ENCODE data around the gene GTPBP1. TPM values are rescaled to one million over a fixed set of nuclear protein-coding genes. Genes with fewer than 3 reads are reported as not detected.
A peak's percentile ranks its signal among the peaks of the same experiment; 100 is the strongest.

The GTPBP1 gene
- polyA plus RNA-seq, 1 experiment, result 29.3 TPM

DNA sequence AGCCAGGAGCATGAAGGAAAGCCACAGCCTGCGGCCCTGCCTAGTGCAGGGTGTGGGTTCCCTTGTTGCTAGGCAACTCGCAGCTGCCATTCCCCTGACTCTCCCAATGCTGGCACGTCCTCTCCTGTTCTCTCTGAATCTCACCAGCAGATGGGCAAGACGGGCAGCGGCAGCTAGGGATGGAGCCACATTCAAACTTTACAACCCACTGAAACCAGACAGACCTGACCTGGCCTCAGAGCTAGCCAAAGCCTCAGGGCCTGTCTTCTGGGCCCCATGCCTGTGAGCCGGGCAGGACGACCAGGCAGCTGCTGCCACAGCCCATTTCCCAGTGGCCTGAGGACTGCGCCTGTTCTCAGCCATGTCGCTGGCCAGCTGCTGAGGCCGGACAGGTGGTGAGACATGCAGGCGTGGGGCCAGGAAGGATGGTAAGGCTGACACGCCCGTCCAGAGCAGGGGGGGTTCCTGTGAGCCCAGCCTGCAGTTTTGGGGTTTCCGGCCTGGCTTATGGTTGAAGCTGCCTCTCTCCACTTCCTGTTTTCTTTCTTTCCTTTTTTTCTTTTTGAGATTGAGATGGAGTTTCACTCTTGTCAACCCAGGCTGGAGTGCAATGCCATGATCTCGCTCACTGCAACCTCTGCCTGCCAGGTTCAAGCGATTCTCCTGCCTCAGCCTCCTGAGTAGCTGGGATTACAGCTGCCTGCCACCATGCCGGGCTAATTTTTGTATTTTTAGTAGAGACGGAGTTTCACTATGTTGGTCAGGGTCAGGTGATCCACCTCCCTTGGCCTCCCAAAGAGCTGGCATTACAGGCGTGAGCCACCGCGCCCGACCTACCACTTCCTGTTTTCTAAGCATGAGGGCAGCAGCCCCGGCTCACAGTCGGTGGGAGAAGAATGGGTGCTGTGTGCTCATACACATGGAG lies 45.9 kb downstream of the GTPBP1 start:
- no peak overlapping the region for H3K27ac ChIP-seq (ENCODE audit: low read depth, low read length)
- no peak overlapping the region for H3K4me3 ChIP-seq (ENCODE audit: low read depth, low read length)
- POLR2A ChIA-PET, result no interaction called here
- no peaks in the 10 kb centered on the region for H3K27me3 ChIP-seq (ENCODE audit: control insufficient read depth, insufficient read depth, low read length)
- CTCF ChIA-PET, result interaction anchor here (1.8 kb wide), 1 partner anchor 17 kb away, joined by 6 read pairs; no protein-coding TSS in a partner anchor
- no peak for DNase-seq (ENCODE audit: low read depth, low spot score)
- no peaks in the 10 kb centered on the region; the same call in 1 of the 2 replicates for H3K9me3 ChIP-seq (ENCODE audit: control insufficient read depth, insufficient read depth, low read length)
- TF ChIP-seq, protein P1, sequence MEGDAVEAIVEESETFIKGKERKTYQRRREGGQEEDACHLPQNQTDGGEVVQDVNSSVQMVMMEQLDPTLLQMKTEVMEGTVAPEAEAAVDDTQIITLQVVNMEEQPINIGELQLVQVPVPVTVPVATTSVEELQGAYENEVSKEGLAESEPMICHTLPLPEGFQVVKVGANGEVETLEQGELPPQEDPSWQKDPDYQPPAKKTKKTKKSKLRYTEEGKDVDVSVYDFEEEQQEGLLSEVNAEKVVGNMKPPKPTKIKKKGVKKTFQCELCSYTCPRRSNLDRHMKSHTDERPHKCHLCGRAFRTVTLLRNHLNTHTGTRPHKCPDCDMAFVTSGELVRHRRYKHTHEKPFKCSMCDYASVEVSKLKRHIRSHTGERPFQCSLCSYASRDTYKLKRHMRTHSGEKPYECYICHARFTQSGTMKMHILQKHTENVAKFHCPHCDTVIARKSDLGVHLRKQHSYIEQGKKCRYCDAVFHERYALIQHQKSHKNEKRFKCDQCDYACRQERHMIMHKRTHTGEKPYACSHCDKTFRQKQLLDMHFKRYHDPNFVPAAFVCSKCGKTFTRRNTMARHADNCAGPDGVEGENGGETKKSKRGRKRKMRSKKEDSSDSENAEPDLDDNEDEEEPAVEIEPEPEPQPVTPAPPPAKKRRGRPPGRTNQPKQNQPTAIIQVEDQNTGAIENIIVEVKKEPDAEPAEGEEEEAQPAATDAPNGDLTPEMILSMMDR (IDR thresholded peaks at IDR 0.05; ENCODE audit: low read depth, low read length), result no peak

DNA sequence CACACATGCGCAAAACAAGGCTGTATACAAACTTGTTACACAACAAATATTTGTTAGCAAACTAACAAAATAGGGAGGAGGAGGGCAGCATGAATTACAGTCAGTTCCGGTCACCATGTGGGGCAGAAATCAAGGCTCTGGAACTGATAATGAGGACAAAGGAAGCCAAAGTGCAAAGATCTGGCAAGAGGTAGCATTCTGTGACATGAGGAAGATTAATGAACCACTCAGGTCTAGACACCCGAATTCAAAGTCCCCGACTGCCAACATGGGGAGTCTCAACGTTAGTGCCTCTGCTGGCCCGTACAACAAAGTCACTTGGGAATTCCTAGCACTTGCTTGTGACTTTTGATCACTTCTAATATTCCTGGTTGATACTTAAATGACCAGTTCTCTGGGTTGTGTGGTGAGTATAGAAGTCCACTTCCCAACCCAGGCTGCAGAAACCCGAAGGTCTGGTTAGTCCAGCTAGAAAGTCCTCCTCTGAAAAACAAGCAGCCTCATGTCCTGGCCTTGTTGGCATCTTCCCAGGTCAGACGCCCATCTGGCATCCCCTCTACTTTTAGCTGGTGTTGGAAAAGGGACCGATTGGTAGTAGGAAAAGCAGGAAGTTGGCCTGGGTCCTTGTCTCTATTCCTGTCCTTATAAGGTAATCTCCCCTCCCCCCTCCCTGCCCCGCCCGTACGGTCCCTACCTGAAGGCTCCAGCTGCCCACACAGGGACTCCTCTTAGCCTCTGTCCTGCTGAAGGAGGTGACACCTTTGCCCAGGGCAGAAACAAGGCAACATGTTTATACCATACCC lies 48.4 kb downstream of the GTPBP1 start:
- ChIA-PET POLR2A (interaction anchor here (0.6 to 0.9 kb wide), 2 partner anchors 11 to 699 kb away, joined by 3 to 4 read pairs; no protein-coding TSS in a partner anchor), CTCF (interaction anchor here (1.0 to 3.1 kb wide), 2 partner anchors 14 to 29 kb away, joined by 4 to 12 read pairs; no protein-coding TSS in a partner anchor)
- Histone ChIP-seq H3K27me3 (ENCODE audit: control insufficient read depth, insufficient read depth, low read length) (no peaks in the 10 kb centered on the region), H3K27ac (ENCODE audit: low read depth, low read length) (peak overlapping the region; percentile 83), H3K4me3 (ENCODE audit: low read depth, low read length) (peak overlapping the region; percentile 71), H3K9me3 (ENCODE audit: control insufficient read depth, insufficient read depth, low read length) (no peaks in the 10 kb centered on the region; the same call in 1 of the 2 replicates)
- TF ChIP-seq, protein P1 (IDR thresholded peaks at IDR 0.05; ENCODE audit: low read depth, low read length), result no peak
- DNase-seq (ENCODE audit: low read depth, low spot score), result peak; percentile 16

DNA sequence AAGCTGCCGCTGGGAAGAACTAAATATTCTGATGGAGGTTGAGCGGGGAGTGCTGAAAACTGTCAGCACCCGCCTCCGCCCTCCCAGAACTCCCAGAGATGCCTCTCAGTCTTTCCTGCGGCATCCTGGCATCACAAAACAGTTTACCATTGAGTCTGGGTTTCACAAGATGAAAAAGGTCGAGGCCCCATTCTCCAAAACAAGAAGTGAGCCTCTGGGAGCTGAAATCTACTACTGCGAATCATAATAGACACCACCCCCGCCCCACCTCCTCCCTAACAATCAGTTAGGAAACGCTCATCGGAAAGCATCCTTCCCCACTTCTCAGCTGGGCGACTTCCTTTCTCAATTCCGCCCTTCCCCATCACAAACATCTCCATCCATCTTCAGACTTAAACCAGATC lies 49.0 kb downstream of the GTPBP1 start:
- ChIA-PET CTCF (interaction anchor here (1.0 to 3.1 kb wide), 2 partner anchors 14 to 29 kb away, joined by 4 to 12 read pairs; no protein-coding TSS in a partner anchor), POLR2A (interaction anchor here (0.6 to 0.9 kb wide), 2 partner anchors 12 to 699 kb away, joined by 3 to 4 read pairs; no protein-coding TSS in a partner anchor)
- peak overlapping the region; percentile 71 for H3K4me3 ChIP-seq (ENCODE audit: low read depth, low read length)
- DNase-seq (ENCODE audit: low read depth, low spot score), result no peak
- no peaks in the 10 kb centered on the region for H3K27me3 ChIP-seq (ENCODE audit: control insufficient read depth, insufficient read depth, low read length)
- TF ChIP-seq, protein P1 (IDR thresholded peaks at IDR 0.05; ENCODE audit: low read depth, low read length), result no peak
- peak overlapping the region; percentile 83 for H3K27ac ChIP-seq (ENCODE audit: low read depth, low read length)
- no peaks in the 10 kb centered on the region; the same call in 1 of the 2 replicates for H3K9me3 ChIP-seq (ENCODE audit: control insufficient read depth, insufficient read depth, low read length)

DNA sequence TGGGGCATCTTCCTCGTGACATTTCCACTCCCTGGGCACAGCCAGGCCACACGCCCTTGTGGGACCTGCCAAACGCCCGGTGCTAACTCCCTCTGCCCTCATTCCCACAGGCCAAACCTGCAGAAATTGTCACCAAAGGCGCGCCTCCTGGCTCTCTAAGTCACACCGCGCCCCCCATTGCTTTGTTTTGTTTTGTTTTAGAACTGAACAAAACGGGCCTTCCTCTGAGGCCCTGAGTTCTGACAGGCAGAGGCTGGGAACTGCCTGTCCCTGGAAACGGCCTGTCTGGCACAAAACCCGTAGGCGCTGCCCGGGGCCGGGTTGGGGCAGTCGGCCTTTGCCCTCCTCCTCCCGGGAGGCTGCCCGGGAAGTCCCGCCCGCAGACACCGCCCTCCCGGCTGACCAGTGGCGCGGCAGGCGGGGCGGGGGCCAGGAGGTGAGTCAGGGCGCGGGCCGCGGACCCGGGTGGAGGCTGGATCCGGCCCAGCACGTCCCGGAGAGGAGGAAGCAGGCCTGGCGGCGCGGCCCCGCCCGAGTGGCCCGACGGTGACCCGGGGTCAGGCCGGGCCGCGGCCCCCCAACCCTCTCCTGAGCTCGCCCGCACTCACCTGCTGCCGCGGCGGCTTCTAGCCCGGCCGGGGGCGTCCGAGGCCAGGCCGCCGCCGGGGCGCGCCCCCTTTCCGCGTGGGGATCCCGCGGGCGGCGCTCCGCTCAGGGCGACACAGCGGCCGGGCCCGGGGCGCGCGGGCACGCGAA lies 49.6 kb downstream of the GTPBP1 start:
- POLR2A ChIA-PET, result interaction anchor here (0.9 kb wide), 1 partner anchor 13 kb away, joined by 3 read pairs; no protein-coding TSS in a partner anchor

More for the DNA sequence above, 49.6 kb downstream of the GTPBP1 start:
- CTCF ChIA-PET, result interaction anchor here (1.0 to 3.1 kb wide), 2 partner anchors 13 to 30 kb away, joined by 4 to 12 read pairs; no protein-coding TSS in a partner anchor
- no peak for DNase-seq (ENCODE audit: low read depth, low spot score)
- H3K27ac ChIP-seq (ENCODE audit: low read depth, low read length), result peak overlapping the region; percentile 83
- H3K27me3 ChIP-seq (ENCODE audit: control insufficient read depth, insufficient read depth, low read length), result no peaks in the 10 kb centered on the region
- no peaks in the 10 kb centered on the region; the same call in 1 of the 2 replicates for H3K9me3 ChIP-seq (ENCODE audit: control insufficient read depth, insufficient read depth, low read length)
- H3K4me3 ChIP-seq (ENCODE audit: low read depth, low read length), result peak overlapping the region; percentile 71
- TF ChIP-seq, protein P1 (IDR thresholded peaks at IDR 0.05; ENCODE audit: low read depth, low read length), result no peak

All from AG04450 (cell line).